BLaER1 treated with 17β-estradiol and CSF1 and Interleukin-3, amounts not matched to agents 10 nM and 100 nM (cell line): ENCODE results near the gene RUBCNL.

Experiments used
- H3K27ac ChIP-seq, 11 experiments: shearing (Covaris generic); formaldehyde crosslinking; 2 replicates each; pipeline ENCODE4 v1.8.1; 2022
- H3K27me3 ChIP-seq, 11 experiments: shearing (Covaris generic); formaldehyde crosslinking; 2 replicates each; pipeline ENCODE4 v1.8.1; 2022
- H3K36me3 ChIP-seq, 11 experiments: shearing (Covaris generic); formaldehyde crosslinking; 2 replicates each; pipeline ENCODE4 v1.8.1; 2022
- H3K4me1 ChIP-seq, 10 experiments: shearing (Covaris generic); formaldehyde crosslinking; 2 replicates each; pipeline ENCODE4 v1.8.1; 2022
- H3K4me2 ChIP-seq, 11 experiments: shearing (Covaris generic); formaldehyde crosslinking; 2 replicates each; pipeline ENCODE4 v1.8.1; 2022
- H3K4me3 ChIP-seq, 10 experiments: shearing (Covaris generic); formaldehyde crosslinking; 2 replicates each; pipeline ENCODE4 v1.8.1; 2022
- H3K9ac ChIP-seq, 11 experiments: shearing (Covaris generic); formaldehyde crosslinking; 2 replicates each; pipeline ENCODE4 v1.8.1; 2022
- H3K9me3 ChIP-seq, 11 experiments: shearing (Covaris generic); formaldehyde crosslinking; replicated peaks in 1 of 11; 2 replicates each; pipeline ENCODE4 v1.8.1; 2022
- H4K20me1 ChIP-seq, 11 experiments: shearing (Covaris generic); formaldehyde crosslinking; 2 replicates each; pipeline ENCODE4 v1.8.1; 2022
- Cebpa-rat ChIP-seq, 11 experiments: shearing (Covaris generic); IDR thresholded peaks; 2 replicates each; pipeline ENCODE4 v1.8.1; 2022

Gene RUBCNL

DNA sequence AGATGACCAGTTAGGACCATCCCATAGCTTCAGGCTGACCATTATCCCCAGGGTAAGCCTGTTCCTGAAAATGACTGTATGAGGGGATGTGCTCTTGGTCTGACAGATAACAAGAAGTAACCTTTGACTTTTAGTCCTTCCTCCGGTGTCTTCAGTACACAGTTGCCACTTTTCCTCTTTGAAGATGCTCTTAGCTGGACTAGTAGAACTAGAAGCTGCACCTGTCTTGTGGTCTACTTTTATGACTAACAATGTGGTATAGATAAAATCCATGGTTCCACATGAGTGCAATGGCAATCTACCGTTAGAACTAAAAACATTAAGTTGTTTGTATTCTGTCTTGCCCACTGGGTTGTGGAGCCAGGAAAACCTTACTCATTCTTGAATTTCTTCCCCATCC is 5.9 kb upstream of the RUBCNL start:
- Histone ChIP-seq H3K9ac (no peak overlapping the region), H3K4me3 (no peak overlapping the region), H3K4me2 (peak overlapping the region; percentile 7 to 56 (median 24); a peak in 17 of 22 replicates), H4K20me1 (no peaks in the 10 kb centered on the region), H3K4me1 (peaks cover 33 to 64% (median 38%) of the 10 kb centered on the region in 10 experiments), H3K27ac (no peak overlapping the region), H3K36me3 (no peaks in the 10 kb centered on the region), H3K9me3 (peaks cover 0 to 9% (median 4%) of the 10 kb centered on the region in 11 experiments; a peak in 11 of 22 replicates), H3K27me3 (peaks cover 0 to 13% (median 9%) of the 10 kb centered on the region in 11 experiments; a peak in 19 of 22 replicates)
- TF ChIP-seq Cebpa-rat (IDR thresholded peaks at IDR 0.05), result no peak

DNA sequence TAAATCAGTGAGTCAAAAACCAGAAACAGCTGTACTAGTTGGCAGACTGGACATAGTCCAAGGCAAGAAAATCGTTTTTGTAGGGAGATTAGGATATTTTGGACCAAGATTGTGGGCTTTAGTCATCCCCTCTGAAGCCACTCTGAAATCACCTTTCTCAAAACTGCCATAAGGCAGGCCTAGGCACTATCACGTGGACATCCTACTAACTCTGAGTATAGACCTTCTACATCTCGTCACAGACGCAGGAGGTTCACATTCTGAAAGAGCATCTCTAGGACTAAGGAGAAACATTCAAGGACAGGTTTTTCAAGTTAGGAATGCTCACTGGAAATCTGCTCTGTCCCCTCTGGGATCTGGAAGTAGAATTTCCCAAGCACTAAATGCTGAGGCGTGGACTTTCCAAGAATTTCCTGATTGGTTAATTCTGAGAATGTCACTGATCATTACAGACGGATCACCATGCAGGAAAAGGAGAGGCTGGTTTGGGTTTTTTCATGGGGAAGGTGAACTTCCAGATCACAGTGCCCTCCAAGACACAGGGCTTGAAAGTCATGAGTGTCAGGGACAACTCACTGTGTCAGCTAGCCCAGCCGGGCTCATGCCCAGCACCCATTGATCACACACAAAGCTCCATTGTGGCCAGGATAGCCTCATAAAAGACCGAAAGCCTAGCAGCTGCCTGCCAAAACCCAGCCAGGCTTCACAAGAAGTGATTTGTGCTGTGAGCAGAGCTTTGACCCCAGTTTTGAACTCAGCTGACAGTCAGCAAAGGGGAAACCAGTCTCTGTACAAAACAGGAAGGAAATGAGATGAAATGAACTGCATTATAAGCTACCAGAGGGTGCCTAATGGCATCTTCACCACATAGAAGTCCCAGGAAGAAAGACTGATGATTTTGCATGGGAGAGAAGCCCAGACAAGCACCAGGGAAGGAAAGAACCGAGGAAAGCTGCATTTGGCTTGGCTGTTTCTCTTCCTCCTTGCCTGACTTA is 2.7 kb upstream of the RUBCNL start:
- Histone ChIP-seq H3K4me1 (peaks cover 37 to 66% (median 49%) of the 10 kb centered on the region in 10 experiments), H4K20me1 (no peaks in the 10 kb centered on the region), H3K4me2 (peak overlapping the region; percentile 52 to 93 (median 81)), H3K4me3 (peak overlapping the region in 2 of 10 experiments; percentile 29 to 35; a peak in 3 of 20 replicates), H3K27ac (peak overlapping the region; percentile 19 to 81 (median 70); a peak in 21 of 22 replicates), H3K36me3 (no peaks in the 10 kb centered on the region), H3K9ac (peak overlapping the region; percentile 12 to 74 (median 64); a peak in 19 of 22 replicates), H3K9me3 (peaks cover 0 to 34% (median 27%) of the 10 kb centered on the region in 11 experiments; a peak in 18 of 22 replicates), H3K27me3 (peaks cover 24 to 45% (median 41%) of the 10 kb centered on the region in 11 experiments)
- no peak for TF ChIP-seq Cebpa-rat (IDR thresholded peaks at IDR 0.05)

DNA sequence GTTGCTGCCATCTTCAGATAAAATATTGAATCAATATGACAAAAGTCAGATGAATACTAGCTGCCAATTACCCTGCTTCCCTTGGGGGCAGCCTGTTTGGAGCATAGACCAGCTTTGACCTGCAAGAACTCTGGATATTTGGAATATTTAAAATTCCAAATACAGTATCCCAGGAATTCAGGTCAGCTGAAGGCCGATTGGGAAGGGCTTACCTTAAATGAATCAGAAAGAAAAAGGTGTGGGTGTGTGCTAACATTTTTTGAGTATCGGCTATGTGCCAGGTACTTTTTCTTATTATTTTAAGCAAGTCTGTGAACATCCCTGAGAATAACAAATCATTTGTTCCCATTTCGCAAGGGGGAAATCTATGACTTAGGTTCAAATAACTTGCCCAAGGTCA is 1.8 kb upstream of the RUBCNL start:
- Histone ChIP-seq H3K27ac (no peak overlapping the region; a peak in 1 of 22 replicates), H3K9me3 (peaks cover 0 to 34% (median 27%) of the 10 kb centered on the region in 11 experiments; a peak in 18 of 22 replicates), H3K27me3 (peaks cover 24 to 49% (median 42%) of the 10 kb centered on the region in 11 experiments), H3K36me3 (no peaks in the 10 kb centered on the region), H4K20me1 (no peaks in the 10 kb centered on the region), H3K4me2 (peak overlapping the region in 8 of 11 experiments; percentile 72 to 93 (median 80); a peak in 13 of 22 replicates), H3K4me3 (no peak overlapping the region), H3K9ac (no peak overlapping the region), H3K4me1 (peaks cover 36 to 75% (median 51%) of the 10 kb centered on the region in 10 experiments)
- no peak for TF ChIP-seq Cebpa-rat (IDR thresholded peaks at IDR 0.05)

DNA sequence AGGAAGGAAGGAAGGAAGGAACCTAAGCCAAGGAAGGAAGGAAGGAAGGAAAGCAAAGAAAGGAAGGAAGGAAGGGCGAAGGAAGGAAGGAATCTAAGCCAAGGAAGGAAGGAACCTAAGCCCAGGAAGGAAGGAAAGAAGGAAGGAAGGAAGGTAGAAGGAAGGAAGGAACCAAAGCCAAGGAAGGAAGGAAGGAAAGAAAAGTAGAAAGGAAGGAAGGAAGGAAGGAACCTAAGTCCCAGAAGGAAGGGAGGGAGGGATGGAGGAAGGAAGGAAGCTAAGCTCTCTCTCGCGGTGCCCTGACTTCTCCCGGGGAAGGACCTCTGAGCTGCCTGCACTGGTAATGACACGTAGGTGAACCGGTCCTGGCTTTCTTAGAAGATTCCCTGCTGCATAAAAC is 1.3 kb upstream of the RUBCNL start:
- Histone ChIP-seq H3K9me3 (peaks cover 0 to 34% (median 27%) of the 10 kb centered on the region in 11 experiments; a peak in 18 of 22 replicates), H3K4me3 (no peak overlapping the region), H3K9ac (no peak overlapping the region), H3K27me3 (peaks cover 24 to 49% (median 42%) of the 10 kb centered on the region in 11 experiments), H4K20me1 (no peaks in the 10 kb centered on the region), H3K27ac (no peak overlapping the region), H3K36me3 (no peaks in the 10 kb centered on the region), H3K4me2 (peak overlapping the region in 3 of 11 experiments; percentile 83 to 93 (median 88); a peak in 7 of 22 replicates), H3K4me1 (peaks cover 36 to 80% (median 52%) of the 10 kb centered on the region in 10 experiments)
- TF ChIP-seq Cebpa-rat (IDR thresholded peaks at IDR 0.05), result no peak

DNA sequence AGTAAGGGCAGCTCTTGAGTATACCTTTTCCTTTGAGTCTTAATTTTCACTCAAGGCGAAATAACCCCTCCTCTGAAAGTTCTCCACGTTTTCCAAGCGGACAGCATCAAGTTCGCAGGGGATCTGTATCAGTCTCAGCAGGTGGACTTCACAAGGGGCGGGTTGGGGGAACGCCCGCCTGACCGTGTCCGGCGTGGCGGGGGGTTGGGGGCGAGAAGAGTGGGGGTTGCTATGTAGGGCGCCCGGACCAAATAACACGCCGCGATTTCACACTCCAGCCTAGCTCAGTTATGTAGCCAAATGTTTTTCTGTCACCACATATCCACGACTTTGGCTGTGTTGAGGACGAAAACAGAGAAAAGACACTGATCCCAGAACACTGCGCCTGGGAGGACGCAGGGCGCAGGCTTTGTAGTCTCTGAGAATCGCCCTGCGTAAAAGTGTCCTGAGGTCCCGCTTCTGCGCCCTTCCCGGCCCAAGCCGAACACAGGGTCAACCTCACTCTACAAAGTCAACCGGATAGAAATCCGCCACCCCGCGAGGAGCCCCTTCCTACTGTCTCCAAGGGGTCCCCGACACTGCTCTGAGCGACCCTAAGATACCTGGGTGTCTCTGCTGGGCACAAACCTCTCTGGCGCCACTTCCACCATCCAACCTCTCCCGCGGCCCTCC is 524 bp downstream of the RUBCNL start:
- Histone ChIP-seq H4K20me1 (no peaks in the 10 kb centered on the region), H3K9ac (peak overlapping the region in 5 of 11 experiments; percentile 5 to 70 (median 62); a peak in 7 of 22 replicates), H3K36me3 (no peaks in the 10 kb centered on the region), H3K4me2 (peak overlapping the region; percentile 73 to 96 (median 89)), H3K4me3 (peak overlapping the region; percentile 48 to 69 (median 58)), H3K27ac (no peak overlapping the region; a peak in 1 of 22 replicates), H3K9me3 (peaks cover 0 to 34% (median 27%) of the 10 kb centered on the region in 11 experiments; a peak in 18 of 22 replicates), H3K27me3 (peaks cover 24 to 49% (median 42%) of the 10 kb centered on the region in 11 experiments), H3K4me1 (peaks cover 47 to 80% (median 63%) of the 10 kb centered on the region in 10 experiments)
- TF ChIP-seq Cebpa-rat (IDR thresholded peaks at IDR 0.05), result no peak

DNA sequence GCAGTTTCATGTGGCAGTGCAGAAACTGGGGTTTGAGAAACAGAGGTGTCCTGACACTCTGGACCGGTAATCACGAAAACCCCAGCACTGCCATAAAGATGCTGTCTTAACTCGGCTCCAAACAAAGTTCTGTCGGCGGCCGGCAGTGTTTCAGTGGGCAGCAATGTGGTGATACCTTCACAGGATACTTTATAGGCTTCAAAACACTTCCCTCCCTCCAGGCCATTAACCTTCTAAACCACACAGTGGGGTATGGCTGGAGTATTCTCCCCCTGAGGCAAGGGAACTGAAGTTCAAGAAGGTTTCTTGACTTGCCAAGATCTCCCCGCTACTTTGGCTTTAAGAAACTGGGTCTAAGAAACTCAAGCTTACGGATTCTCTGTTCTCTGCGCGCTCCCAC is 1.1 kb downstream of the RUBCNL start:
- H3K9me3 ChIP-seq, result peaks cover 0 to 34% (median 27%) of the 10 kb centered on the region in 11 experiments; a peak in 18 of 22 replicates
- H4K20me1 ChIP-seq, result no peaks in the 10 kb centered on the region
- no peak overlapping the region for H3K4me3 ChIP-seq
- no peak overlapping the region for H3K9ac ChIP-seq
- H3K4me1 ChIP-seq, result peaks cover 44 to 79% (median 59%) of the 10 kb centered on the region in 10 experiments
- H3K27ac ChIP-seq, result no peak overlapping the region
- peaks cover 24 to 49% (median 42%) of the 10 kb centered on the region in 11 experiments for H3K27me3 ChIP-seq
- TF ChIP-seq Cebpa-rat (IDR thresholded peaks at IDR 0.05), result no peak
- no peaks in the 10 kb centered on the region for H3K36me3 ChIP-seq
- no peak overlapping the region for H3K4me2 ChIP-seq

DNA sequence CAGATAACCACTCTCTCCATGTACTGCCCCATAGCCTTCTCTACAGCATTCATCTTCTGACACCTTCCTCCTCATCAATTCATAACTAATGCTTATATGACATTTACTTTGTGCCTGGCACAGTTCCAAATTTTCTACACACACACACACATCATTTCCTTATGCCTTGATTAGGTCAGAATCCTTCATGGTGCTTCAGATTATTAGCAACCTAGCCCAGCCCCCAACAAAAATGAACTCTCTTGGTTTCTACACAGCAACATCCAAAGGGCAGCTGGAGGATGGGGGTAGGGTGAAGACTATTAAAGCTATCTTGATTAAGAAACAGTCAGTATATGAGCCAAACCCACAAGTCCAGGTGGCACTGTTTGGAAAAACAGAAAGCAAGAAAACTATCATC is 3.7 kb downstream of the RUBCNL start:
- Histone ChIP-seq H3K9ac (no peak overlapping the region), H3K4me2 (peak overlapping the region; percentile 7 to 82 (median 58); a peak in 20 of 22 replicates), H3K27ac (peak overlapping the region in 5 of 11 experiments; percentile 19 to 62 (median 22); a peak in 6 of 22 replicates), H3K36me3 (no peaks in the 10 kb centered on the region), H3K4me3 (no peak overlapping the region), H3K27me3 (peaks cover 24 to 40% (median 37%) of the 10 kb centered on the region in 11 experiments), H4K20me1 (no peaks in the 10 kb centered on the region), H3K4me1 (peaks cover 25 to 56% (median 39%) of the 10 kb centered on the region in 10 experiments), H3K9me3 (peaks cover 0 to 27% (median 24%) of the 10 kb centered on the region in 11 experiments; a peak in 18 of 22 replicates)
- TF ChIP-seq Cebpa-rat (IDR thresholded peaks at IDR 0.05), result no peak

DNA sequence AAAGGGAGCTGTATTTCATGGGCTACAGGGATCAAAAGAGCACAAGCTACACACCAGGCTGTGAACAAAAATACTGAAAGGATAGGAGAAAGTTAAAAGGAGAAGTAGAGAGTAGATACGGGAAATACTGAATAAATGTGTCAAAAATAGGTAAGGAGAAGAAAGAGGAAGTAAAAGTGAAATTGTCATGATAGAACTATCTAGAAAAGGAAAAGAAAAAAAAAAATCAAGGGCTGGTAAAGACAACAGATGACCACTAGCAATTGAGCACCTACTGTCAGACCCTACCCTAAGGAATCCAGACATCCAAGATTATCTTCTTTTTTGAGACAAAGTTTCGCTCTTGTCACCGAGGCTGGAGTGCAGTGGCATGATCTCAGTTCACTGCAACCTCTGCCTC is 4.8 kb downstream of the RUBCNL start:
- Histone ChIP-seq H3K36me3 (no peaks in the 10 kb centered on the region), H3K4me1 (peaks cover 25 to 52% (median 32%) of the 10 kb centered on the region in 10 experiments), H3K9me3 (peaks cover 0 to 17% (median 16%) of the 10 kb centered on the region in 11 experiments; a peak in 17 of 22 replicates), H4K20me1 (no peaks in the 10 kb centered on the region), H3K27ac (peak overlapping the region in 6 of 11 experiments; percentile 19 to 68 (median 38); a peak in 11 of 22 replicates), H3K9ac (peak overlapping the region in 1 of 11 experiments; percentile 28; a peak in 2 of 22 replicates), H3K4me2 (peak overlapping the region; percentile 26 to 82 (median 58); a peak in 20 of 22 replicates), H3K27me3 (peaks cover 17 to 28% (median 27%) of the 10 kb centered on the region in 11 experiments), H3K4me3 (no peak overlapping the region)
- no peak for TF ChIP-seq Cebpa-rat (IDR thresholded peaks at IDR 0.05)
